Upper lobe of left lung (tissue), 4 donors: Measurements from ENCODE around the gene HS3ST6.

Experiments
- POLR2A ChIP-seq, 4 donors: fragments of 450-650 bp; IDR thresholded peaks; one replicate each; pipeline ENCODE4 v1.5.1; 2016 to 2017; ENCODE audit warnings: antibody characterized with exemption in 4 of 4, mild to moderate bottlenecking in 2 of 4
- TF ChIP-seq, protein P1 (sequence below), 6 experiments: fragments of 450-650 bp in 4 of 6; fragments of 200-600 bp in 2 of 6; sonication (generic) in 2 of 6; IDR thresholded peaks; one replicate each; pipeline ENCODE4 v1.5.1; 2016 to 2019; ENCODE audit warnings: antibody characterized with exemption in 6 of 6

- no peak for TF ChIP-seq POLR2A (IDR thresholded peaks at IDR 0.05)
- TF ChIP-seq, protein P1, sequence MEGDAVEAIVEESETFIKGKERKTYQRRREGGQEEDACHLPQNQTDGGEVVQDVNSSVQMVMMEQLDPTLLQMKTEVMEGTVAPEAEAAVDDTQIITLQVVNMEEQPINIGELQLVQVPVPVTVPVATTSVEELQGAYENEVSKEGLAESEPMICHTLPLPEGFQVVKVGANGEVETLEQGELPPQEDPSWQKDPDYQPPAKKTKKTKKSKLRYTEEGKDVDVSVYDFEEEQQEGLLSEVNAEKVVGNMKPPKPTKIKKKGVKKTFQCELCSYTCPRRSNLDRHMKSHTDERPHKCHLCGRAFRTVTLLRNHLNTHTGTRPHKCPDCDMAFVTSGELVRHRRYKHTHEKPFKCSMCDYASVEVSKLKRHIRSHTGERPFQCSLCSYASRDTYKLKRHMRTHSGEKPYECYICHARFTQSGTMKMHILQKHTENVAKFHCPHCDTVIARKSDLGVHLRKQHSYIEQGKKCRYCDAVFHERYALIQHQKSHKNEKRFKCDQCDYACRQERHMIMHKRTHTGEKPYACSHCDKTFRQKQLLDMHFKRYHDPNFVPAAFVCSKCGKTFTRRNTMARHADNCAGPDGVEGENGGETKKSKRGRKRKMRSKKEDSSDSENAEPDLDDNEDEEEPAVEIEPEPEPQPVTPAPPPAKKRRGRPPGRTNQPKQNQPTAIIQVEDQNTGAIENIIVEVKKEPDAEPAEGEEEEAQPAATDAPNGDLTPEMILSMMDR (IDR thresholded peaks at IDR 0.05), result no peak
Measured at GRCh38 chr16:1908983-1909382, 9.2 kb downstream of the HS3ST6 start.
